ENCODE data around the gene RAB3GAP2. TPM values are rescaled to one million over a fixed set of nuclear protein-coding genes. Genes with fewer than 3 reads are reported as not detected.

The RAB3GAP2 gene, protein sequence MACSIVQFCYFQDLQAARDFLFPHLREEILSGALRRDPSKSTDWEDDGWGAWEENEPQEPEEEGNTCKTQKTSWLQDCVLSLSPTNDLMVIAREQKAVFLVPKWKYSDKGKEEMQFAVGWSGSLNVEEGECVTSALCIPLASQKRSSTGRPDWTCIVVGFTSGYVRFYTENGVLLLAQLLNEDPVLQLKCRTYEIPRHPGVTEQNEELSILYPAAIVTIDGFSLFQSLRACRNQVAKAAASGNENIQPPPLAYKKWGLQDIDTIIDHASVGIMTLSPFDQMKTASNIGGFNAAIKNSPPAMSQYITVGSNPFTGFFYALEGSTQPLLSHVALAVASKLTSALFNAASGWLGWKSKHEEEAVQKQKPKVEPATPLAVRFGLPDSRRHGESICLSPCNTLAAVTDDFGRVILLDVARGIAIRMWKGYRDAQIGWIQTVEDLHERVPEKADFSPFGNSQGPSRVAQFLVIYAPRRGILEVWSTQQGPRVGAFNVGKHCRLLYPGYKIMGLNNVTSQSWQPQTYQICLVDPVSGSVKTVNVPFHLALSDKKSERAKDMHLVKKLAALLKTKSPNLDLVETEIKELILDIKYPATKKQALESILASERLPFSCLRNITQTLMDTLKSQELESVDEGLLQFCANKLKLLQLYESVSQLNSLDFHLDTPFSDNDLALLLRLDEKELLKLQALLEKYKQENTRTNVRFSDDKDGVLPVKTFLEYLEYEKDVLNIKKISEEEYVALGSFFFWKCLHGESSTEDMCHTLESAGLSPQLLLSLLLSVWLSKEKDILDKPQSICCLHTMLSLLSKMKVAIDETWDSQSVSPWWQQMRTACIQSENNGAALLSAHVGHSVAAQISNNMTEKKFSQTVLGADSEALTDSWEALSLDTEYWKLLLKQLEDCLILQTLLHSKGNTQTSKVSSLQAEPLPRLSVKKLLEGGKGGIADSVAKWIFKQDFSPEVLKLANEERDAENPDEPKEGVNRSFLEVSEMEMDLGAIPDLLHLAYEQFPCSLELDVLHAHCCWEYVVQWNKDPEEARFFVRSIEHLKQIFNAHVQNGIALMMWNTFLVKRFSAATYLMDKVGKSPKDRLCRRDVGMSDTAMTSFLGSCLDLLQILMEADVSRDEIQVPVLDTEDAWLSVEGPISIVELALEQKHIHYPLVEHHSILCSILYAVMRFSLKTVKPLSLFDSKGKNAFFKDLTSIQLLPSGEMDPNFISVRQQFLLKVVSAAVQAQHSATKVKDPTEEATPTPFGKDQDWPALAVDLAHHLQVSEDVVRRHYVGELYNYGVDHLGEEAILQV (N-terminal part only)
- total RNA-seq (10 to 100 TPM; 26.3 to 48.7 (median 41.1) TPM), polyA plus RNA-seq (1 to 10 TPM; 6.5 to 7.9 (median 6.6) TPM)
- long read RNA-seq, donor 1 = 0 reads
- long read RNA-seq, donor 2, partial matches to known transcripts = 5 of 5 reads
- long read RNA-seq, donor 2, other reads (novel, unspliced or antisense) = 0 of 5 reads

DNA sequence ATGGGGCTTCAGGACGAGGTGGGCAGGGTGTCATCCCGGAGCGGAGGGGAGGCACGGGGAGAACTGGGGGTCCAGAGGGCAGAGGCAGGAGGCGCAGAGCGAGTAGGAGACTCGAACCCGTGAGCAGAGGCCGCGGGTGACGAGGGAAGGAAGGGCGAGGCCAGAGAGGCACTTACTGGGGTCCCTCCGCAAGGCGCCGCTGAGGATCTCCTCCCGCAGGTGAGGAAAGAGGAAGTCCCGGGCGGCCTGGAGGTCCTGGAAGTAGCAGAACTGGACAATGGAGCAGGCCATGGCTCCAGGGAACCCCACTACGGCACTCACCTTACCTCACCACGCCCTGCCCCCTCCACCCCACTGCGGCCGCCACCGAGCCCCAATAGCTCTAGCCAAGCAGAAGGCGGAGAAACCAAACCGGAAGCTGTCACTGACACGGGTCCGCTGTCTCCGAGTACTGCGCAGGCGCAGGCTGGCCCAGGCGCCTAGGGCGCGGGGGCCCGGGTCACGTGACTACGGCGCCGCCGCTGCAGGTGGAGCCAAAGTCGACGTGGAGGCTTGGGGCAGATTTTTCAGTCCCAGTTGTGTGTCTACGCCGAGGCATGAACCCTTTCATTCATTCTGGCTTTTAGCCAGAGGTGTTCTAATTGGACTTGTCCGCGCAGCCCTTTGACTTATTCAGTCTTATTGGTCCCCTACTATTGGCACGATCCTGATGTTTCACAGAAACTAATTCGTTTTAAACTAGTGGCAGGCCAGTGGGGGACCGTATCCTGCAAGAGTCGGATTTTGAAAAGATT lies at the start of gene RAB3GAP2:
Gene RAB3GAP2, minus strand, starts transcription at position 407 of the 794 bp plus-strand sequence. Its CDS starts 116 bp downstream, at position 291.
- peak within 1 kb of the TSS; percentile 65 to 95 (median 92) for H3K27ac ChIP-seq
- H3K27me3 ChIP-seq (replicated peaks in 1 of 7) = no peaks in the 10 kb centered on the region
- intact Hi-C loops (cut with DNase I; ENCODE audit: low total_unique reads) = no loop called here
- peak; percentile 99 for DNase-seq
- no peaks in the 10 kb centered on the region for H3K9me3 ChIP-seq
- peaks cover 12 to 52% (median 39%) of the 10 kb centered on the region in 6 donors for H3K4me1 ChIP-seq
- H3K36me3 ChIP-seq = peaks cover 0 to 24% (median 0%) of the 10 kb centered on the region in 6 donors
- WGBS, 5 donors = 0 to 1% (median 0%) methylated on average over 29 to 49 of the region's 49 CpGs
- TF ChIP-seq POLR2A (IDR thresholded peaks at IDR 0.05) (peak in 2 of 3 donors; percentile 35 to 59), POLR2AphosphoS5 (IDR thresholded peaks at IDR 0.05) (peak; percentile 93 to 94 (median 94))
- TF ChIP-seq, protein P1, sequence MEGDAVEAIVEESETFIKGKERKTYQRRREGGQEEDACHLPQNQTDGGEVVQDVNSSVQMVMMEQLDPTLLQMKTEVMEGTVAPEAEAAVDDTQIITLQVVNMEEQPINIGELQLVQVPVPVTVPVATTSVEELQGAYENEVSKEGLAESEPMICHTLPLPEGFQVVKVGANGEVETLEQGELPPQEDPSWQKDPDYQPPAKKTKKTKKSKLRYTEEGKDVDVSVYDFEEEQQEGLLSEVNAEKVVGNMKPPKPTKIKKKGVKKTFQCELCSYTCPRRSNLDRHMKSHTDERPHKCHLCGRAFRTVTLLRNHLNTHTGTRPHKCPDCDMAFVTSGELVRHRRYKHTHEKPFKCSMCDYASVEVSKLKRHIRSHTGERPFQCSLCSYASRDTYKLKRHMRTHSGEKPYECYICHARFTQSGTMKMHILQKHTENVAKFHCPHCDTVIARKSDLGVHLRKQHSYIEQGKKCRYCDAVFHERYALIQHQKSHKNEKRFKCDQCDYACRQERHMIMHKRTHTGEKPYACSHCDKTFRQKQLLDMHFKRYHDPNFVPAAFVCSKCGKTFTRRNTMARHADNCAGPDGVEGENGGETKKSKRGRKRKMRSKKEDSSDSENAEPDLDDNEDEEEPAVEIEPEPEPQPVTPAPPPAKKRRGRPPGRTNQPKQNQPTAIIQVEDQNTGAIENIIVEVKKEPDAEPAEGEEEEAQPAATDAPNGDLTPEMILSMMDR (IDR thresholded peaks at IDR 0.05 in 8 of 11, conservative IDR thresholded peaks at IDR 0.05 in 3 of 11) = peak in 2 of 11 experiments; percentile 4 to 26
- H3K4me3 ChIP-seq = peak within 1 kb of the TSS; percentile 51 to 89 (median 73)

DNA sequence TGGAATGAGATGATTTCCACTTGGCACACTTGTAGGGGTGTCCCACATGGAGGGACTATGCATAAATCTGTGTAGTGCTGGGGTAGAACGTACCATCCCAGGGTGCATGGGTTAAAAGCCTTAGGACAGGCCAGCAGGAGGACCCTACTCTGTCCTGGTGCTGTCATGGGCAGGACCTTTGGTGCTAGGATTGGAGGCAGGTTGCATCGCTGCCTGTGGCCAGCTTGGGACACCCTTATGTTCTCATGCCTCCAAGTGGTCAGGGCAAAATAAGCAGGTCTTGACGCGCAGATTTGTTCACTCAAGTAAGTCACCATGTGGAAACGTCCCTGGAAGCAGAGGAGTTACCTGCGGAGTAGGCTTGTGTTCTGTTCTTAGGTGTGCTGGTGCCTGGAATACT lies 49.5 kb upstream of the RAB3GAP2 start:
- H3K27ac ChIP-seq = no peak overlapping the region
- H3K9me3 ChIP-seq = no peaks in the 10 kb centered on the region
- TF ChIP-seq POLR2A (IDR thresholded peaks at IDR 0.05) (no peak), POLR2AphosphoS5 (IDR thresholded peaks at IDR 0.05) (no peak)
- TF ChIP-seq, protein P1 (IDR thresholded peaks at IDR 0.05 in 8 of 11, conservative IDR thresholded peaks at IDR 0.05 in 3 of 11) = no peak
- no peaks in the 10 kb centered on the region for H3K4me1 ChIP-seq
- H3K36me3 ChIP-seq = no peaks in the 10 kb centered on the region
- WGBS, 5 donors = 81 to 91% (median 90%) methylated on average over 6 of the region's 6 CpGs
- H3K27me3 ChIP-seq (replicated peaks in 1 of 7) = no peaks in the 10 kb centered on the region
- intact Hi-C loops (cut with DNase I; ENCODE audit: low total_unique reads) = no loop called here
- H3K4me3 ChIP-seq = no peak overlapping the region
- DNase-seq = no peak

DNA sequence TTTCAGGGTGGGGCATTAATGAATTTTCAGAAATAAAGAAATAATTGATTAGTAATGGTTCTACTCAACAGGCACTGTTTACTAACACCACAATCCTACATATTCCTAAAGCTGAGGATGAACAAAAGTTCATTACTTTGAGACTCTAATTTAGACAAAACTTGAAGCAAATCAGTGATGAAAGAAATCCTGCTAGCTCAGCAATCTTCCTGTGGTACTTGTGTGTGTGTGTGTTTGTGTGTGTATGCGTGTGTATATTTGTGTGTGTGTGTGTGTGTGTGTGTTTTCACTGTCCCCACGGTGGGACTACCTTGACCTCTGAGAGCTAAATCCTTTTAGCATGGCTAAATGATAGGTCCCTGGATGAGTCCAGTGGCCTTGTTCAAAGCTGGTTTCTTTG lies 48.5 kb upstream of the RAB3GAP2 start:
- H3K27ac ChIP-seq = no peak overlapping the region
- H3K4me3 ChIP-seq = no peak overlapping the region
- no peaks in the 10 kb centered on the region for H3K27me3 ChIP-seq (replicated peaks in 1 of 7)
- 71 to 87% (median 79%) methylated on average over 2 of the region's 2 CpGs for WGBS, 5 donors
- H3K36me3 ChIP-seq = no peaks in the 10 kb centered on the region
- intact Hi-C loops (cut with DNase I; ENCODE audit: low total_unique reads) = no loop called here
- no peak for DNase-seq
- H3K9me3 ChIP-seq = no peaks in the 10 kb centered on the region
- no peaks in the 10 kb centered on the region for H3K4me1 ChIP-seq
- TF ChIP-seq, protein P1 (IDR thresholded peaks at IDR 0.05 in 8 of 11, conservative IDR thresholded peaks at IDR 0.05 in 3 of 11) = no peak
- TF ChIP-seq POLR2AphosphoS5 (IDR thresholded peaks at IDR 0.05) (no peak), POLR2A (IDR thresholded peaks at IDR 0.05) (no peak)

All from spleen (tissue), 13 donors.